ENCODE data around the gene GALNT6.

DNA sequence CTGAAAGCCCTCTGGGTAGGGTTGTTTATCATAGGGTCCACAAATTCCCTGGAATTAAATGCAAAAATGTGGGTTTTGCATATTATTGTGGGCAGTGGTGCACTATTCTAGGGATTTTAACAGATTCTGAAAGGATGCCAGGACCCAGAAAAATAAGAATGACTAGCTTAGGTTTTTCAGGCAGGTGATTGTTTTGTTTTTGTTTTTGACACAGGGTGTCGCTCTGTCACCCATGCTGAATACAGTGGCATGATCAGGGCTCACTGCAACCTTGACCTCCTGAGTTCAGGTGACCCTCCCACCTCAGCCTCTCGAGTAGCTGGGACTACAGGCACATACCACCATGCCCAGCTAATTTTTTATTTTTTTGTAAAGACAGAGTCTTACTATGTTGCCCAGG, 19.2 kb downstream of the GALNT6 start:
- TF ChIP-seq, protein P1, sequence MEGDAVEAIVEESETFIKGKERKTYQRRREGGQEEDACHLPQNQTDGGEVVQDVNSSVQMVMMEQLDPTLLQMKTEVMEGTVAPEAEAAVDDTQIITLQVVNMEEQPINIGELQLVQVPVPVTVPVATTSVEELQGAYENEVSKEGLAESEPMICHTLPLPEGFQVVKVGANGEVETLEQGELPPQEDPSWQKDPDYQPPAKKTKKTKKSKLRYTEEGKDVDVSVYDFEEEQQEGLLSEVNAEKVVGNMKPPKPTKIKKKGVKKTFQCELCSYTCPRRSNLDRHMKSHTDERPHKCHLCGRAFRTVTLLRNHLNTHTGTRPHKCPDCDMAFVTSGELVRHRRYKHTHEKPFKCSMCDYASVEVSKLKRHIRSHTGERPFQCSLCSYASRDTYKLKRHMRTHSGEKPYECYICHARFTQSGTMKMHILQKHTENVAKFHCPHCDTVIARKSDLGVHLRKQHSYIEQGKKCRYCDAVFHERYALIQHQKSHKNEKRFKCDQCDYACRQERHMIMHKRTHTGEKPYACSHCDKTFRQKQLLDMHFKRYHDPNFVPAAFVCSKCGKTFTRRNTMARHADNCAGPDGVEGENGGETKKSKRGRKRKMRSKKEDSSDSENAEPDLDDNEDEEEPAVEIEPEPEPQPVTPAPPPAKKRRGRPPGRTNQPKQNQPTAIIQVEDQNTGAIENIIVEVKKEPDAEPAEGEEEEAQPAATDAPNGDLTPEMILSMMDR (IDR thresholded peaks at IDR 0.05) = no peak
- TF ChIP-seq POLR2A (IDR thresholded peaks at IDR 0.05) (no peak), EP300 (IDR thresholded peaks at IDR 0.05) (no peak)
